Astrocyte of the cerebellum (primary cell): ENCODE results near the gene SYNJ2.

Experiments
- DNase-seq: peaks from one replicate; pipeline ENCODE4 v3.0.0-alpha.2; 2011; ENCODE audit warnings: low read depth
- H3K4me3 ChIP-seq: 2 replicates; pipeline ENCODE4 v1.5.1; 2011; ENCODE audit warnings: mild to moderate bottlenecking, low read depth, low read length, moderate library complexity
- in situ Hi-C: cut with HindIII; loops from 2 replicates; pipeline ENCODE4 v1.10.0; 2017; ENCODE audit warnings: low sequenced_read_pairs
- TF ChIP-seq, protein P1 (sequence below): IDR thresholded peaks from 2 replicates; pipeline ENCODE4 v1.5.1; 2012; ENCODE audit warnings: low read length, low read depth, moderate library complexity, mild to moderate bottlenecking; ENCODE audit errors: missing control alignments

The SYNJ2 gene

DNA sequence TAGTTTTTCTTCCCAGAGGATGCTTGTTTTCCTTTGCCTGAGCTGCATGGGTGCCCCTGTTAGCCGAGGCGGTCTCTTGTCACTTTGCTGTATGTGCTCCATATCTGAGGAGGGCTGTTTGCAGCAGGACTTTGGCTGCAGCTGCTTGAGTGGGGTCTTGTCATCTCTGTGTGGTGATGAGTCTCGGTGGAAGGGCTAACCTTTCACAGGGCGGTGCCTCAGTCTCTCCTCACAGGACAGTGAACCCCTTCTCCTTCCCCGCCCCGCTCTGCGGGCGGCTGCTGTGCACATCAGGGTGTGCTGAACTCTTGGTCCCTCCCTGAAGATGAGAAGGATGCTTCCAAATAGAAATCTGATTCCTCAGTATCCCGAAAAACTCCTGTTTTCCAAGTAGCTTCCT, 75.1 kb downstream of the SYNJ2 start:
- TF ChIP-seq, protein P1, sequence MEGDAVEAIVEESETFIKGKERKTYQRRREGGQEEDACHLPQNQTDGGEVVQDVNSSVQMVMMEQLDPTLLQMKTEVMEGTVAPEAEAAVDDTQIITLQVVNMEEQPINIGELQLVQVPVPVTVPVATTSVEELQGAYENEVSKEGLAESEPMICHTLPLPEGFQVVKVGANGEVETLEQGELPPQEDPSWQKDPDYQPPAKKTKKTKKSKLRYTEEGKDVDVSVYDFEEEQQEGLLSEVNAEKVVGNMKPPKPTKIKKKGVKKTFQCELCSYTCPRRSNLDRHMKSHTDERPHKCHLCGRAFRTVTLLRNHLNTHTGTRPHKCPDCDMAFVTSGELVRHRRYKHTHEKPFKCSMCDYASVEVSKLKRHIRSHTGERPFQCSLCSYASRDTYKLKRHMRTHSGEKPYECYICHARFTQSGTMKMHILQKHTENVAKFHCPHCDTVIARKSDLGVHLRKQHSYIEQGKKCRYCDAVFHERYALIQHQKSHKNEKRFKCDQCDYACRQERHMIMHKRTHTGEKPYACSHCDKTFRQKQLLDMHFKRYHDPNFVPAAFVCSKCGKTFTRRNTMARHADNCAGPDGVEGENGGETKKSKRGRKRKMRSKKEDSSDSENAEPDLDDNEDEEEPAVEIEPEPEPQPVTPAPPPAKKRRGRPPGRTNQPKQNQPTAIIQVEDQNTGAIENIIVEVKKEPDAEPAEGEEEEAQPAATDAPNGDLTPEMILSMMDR = no peak
- no peak for DNase-seq
- no peak overlapping the region for H3K4me3 ChIP-seq
- in situ Hi-C loops = no loop called here

DNA sequence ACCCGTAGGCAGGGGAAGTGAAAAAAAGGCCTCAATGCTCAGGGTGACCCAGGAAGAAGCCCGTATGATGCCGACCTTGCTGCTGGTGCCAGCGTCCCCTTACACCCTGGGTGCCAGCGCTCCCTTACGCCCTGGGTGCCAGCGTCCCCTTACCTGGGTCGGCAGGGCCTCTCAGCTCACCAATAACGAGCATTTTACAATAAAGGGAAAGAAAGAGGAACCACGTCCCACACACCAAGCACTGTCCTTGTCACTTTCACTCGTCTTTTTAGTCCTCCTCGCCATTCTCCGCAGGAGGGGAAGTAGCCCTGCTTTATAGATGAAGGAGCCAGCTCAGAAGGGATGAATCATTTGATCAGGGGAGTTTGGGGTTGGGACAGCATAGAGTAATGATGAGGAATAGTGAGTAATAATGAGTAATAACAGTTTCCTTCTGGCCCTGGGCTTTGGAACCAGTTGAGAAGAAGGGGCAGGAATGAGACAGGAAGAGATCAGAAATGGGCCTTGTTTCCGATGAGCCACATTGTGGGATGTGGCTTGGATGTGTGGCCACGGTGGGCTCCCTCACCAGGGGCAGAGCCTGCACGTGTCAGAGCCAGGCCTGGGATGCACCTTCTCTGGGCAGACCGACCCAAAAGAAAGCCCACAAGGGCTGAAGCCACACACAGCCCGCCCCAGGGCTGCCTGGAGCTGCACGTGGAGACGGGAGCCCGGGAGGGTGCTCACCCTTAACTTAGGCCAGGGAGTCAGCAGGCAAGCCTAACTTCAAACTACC, 75.7 kb downstream of the SYNJ2 start:
- peak; percentile 82 for DNase-seq
- in situ Hi-C loops = no loop called here
- H3K4me3 ChIP-seq = no peak overlapping the region
- TF ChIP-seq, protein P1 = no peak

GRCh38 chr6:158058171-158058651, 76.5 kb downstream of the SYNJ2 start:
- no peak overlapping the region for H3K4me3 ChIP-seq
- TF ChIP-seq, protein P1 = no peak
- in situ Hi-C loops = no loop called here
- DNase-seq = no peak

DNA sequence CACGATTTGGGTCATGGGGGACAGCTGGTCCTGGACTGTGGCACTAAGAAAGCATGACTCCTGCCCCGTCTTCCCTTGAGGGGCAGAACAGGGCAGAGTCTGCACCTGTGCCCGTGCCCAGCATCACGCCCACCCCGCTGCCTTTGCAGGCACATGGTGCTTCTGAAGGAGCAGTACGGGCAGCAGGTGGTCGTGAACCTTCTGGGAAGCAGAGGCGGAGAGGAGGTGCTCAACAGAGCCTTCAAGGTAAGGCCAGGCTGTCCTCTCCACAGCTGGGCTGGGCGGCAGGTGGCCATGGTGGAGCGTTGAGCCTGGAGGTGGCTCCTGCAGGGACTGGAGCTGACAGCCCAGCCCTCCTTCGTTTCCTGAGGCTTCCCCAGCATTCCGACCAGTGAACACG, 77.4 kb downstream of the SYNJ2 start:
- TF ChIP-seq, protein P1 = no peak
- H3K4me3 ChIP-seq = no peak overlapping the region
- no peak for DNase-seq
- in situ Hi-C loops = no loop called here

GRCh38 chr6:158060455-158061360, 79.0 kb downstream of the SYNJ2 start:
- in situ Hi-C loops = no loop called here
- DNase-seq = peak; percentile 84
- no peak overlapping the region for H3K4me3 ChIP-seq
- TF ChIP-seq, protein P1 = no peak

GRCh38 chr6:158061361-158061708, 79.7 kb downstream of the SYNJ2 start:
- DNase-seq = no peak
- in situ Hi-C loops = no loop called here
- TF ChIP-seq, protein P1 = no peak
- no peak overlapping the region for H3K4me3 ChIP-seq
